AG04450 (cell line): ENCODE measurements around the gene GBA2. TPM values are rescaled to one million over a fixed set of nuclear protein-coding genes. Genes with fewer than 3 reads are reported as not detected.

Experiments used
- CTCF ChIA-PET: fragments of 300-600, 350-600 bp; formaldehyde crosslinking; extraction: SDS; loops from one replicate; lab custom pipeline; 2022; ENCODE audit warnings: antibody characterized with exemption, inconsistent platforms; lab: Charles Lee
- POLR2A ChIA-PET: fragments of 350-600 bp; formaldehyde crosslinking; extraction: SDS; loops from one replicate; lab custom pipeline; 2021; ENCODE audit warnings: antibody characterized with exemption, inconsistent platforms; lab: Yijun Ruan, JAX
- DNase-seq: peaks from one replicate; pipeline ENCODE4 v3.0.0-alpha.2; 2011; ENCODE audit warnings: low read depth, low spot score
- H3K27ac ChIP-seq: one replicate; pipeline ENCODE4 v1.5.1; 2012; ENCODE audit warnings: low read depth, low read length, control low read depth
- H3K27me3 ChIP-seq: one replicate; pipeline ENCODE4 v1.6.0; 2012; ENCODE audit warnings: low read length; ENCODE audit not compliant: control insufficient read depth, insufficient read depth
- H3K4me3 ChIP-seq: 2 replicates; pipeline ENCODE4 v1.5.1; 2011; ENCODE audit warnings: mild to moderate bottlenecking, low read depth, low read length, control low read depth
- H3K9me3 ChIP-seq: 2 replicates; pipeline ENCODE4 v1.5.1; 2012; ENCODE audit warnings: low read length; ENCODE audit not compliant: control insufficient read depth, insufficient read depth
- polyA plus RNA-seq: library from polyadenylated mRNA; depleted of rRNA; stranded (reverse); fragments of >200 nt; gene quantifications from 2 replicates; pipeline ENCODE4 v1.2.3, GENCODE V29; 2011
- TF ChIP-seq, protein P1 (sequence below): IDR thresholded peaks from 2 replicates; pipeline ENCODE4 v1.5.1; 2011; ENCODE audit warnings: low read depth, low read length, control low read depth, inconsistent platforms

Gene GBA2
- polyA plus RNA-seq, 1 experiment, result 34.7 TPM

GRCh38 chr9:35750256-35750531, 1.2 kb upstream of the GBA2 start:
- Histone ChIP-seq H3K9me3 (peaks cover 3% of the 10 kb centered on the region; the same call in 1 of the 2 replicates), H3K27me3 (no peaks in the 10 kb centered on the region), H3K4me3 (peak overlapping the region; percentile 90), H3K27ac (no peak overlapping the region)
- no peak for DNase-seq
- TF ChIP-seq, protein P1, sequence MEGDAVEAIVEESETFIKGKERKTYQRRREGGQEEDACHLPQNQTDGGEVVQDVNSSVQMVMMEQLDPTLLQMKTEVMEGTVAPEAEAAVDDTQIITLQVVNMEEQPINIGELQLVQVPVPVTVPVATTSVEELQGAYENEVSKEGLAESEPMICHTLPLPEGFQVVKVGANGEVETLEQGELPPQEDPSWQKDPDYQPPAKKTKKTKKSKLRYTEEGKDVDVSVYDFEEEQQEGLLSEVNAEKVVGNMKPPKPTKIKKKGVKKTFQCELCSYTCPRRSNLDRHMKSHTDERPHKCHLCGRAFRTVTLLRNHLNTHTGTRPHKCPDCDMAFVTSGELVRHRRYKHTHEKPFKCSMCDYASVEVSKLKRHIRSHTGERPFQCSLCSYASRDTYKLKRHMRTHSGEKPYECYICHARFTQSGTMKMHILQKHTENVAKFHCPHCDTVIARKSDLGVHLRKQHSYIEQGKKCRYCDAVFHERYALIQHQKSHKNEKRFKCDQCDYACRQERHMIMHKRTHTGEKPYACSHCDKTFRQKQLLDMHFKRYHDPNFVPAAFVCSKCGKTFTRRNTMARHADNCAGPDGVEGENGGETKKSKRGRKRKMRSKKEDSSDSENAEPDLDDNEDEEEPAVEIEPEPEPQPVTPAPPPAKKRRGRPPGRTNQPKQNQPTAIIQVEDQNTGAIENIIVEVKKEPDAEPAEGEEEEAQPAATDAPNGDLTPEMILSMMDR, result no peak
- ChIA-PET POLR2A (interaction anchor here (0.8 to 1.0 kb wide), 2 partner anchors 18 to 92 kb away, joined by 3 read pairs; partner anchors contain the start of genes CCDC107, CREB3, RMRP and TLN1), CTCF (interaction anchor here (0.7 to 5.4 kb wide), 3 partner anchors 9 to 40 kb away, joined by 3 to 46 read pairs (median 3); no protein-coding TSS in a partner anchor)

GRCh38 chr9:35749515-35750255, 657 bp upstream of the GBA2 start:
- Histone ChIP-seq H3K4me3 (peak overlapping the region; percentile 90), H3K27ac (peak overlapping the region; percentile 21), H3K27me3 (no peaks in the 10 kb centered on the region), H3K9me3 (peaks cover 3% of the 10 kb centered on the region; the same call in 1 of the 2 replicates)
- POLR2A ChIA-PET, result interaction anchor here (0.8 to 1.0 kb wide), 2 partner anchors 18 to 92 kb away, joined by 3 read pairs; partner anchors contain the start of genes CCDC107, CREB3, RMRP and TLN1
- no peak for DNase-seq
- CTCF ChIA-PET, result interaction anchor here (0.6 to 5.4 kb wide), 4 partner anchors 8 to 41 kb away, joined by 3 to 46 read pairs (median 4); no protein-coding TSS in a partner anchor
- TF ChIP-seq, protein P1, result no peak

DNA sequence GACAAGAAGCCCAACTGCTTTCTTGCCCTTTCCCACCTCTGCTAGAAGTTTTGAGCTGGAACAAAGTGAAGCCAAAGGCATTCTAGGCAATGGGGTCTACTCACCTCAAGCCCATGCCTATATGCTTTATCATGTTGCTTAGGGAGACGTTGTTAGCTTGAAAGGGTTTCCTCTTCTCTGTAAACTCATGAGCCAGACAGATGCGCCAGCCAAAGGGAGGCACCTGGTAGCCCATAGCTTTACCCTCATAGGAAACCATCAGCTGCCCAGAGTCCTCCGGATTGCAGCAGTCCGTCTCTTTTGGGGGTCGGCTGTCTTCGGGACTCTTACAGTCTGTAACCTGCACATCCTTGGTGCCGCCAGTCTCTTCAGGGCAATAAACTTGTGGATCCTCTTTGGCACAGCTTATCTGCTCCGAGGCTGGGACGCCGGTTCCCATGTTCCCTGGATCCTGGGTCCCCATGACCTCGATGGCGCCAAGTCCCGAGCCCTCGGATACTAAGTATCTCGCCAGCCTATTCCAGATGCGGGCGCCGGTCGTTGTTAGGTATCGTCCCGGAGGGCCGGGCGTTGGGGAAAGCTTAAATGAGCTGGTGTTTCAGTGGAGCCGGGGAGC, 678 bp downstream of the GBA2 start:
- peak overlapping the region; percentile 90 for H3K4me3 ChIP-seq
- H3K27ac ChIP-seq, result peak overlapping the region; percentile 31
- H3K9me3 ChIP-seq, result peaks cover 3% of the 10 kb centered on the region; the same call in 1 of the 2 replicates
- DNase-seq, result no peak
- TF ChIP-seq, protein P1, result no peak
- ChIA-PET POLR2A (interaction anchor here (0.5 to 1.7 kb wide), 9 partner anchors 9 to 134 kb away, joined by 3 to 14 read pairs (median 4); partner anchors contain the start of genes CCDC107, CREB3, RMRP and TLN1), CTCF (interaction anchor here (0.6 to 5.4 kb wide), 7 partner anchors 8 to 145 kb away, joined by 3 to 46 read pairs (median 5); partner anchors contain the start of gene ARHGEF39)
- H3K27me3 ChIP-seq, result no peaks in the 10 kb centered on the region

DNA sequence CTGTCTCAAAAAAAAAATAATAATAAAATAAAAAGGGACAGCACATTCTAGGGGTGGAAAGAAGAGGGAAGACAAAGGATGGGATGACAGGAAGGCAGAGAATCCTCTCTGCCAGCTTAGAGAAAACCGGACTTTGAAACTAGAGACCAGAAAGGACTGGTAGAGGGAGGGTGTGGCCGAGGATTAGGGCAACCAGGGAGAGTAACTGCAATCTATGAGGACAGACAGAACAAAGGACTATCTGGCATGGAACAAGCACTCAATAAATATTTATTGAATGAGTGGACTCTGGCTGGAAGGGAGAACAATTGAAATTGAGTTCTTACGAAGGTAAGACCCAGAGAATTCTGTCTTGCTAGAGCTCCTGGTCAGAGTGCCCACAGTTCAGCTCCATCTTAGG, 2.4 kb downstream of the GBA2 start:
- peak overlapping the region; percentile 90 for H3K4me3 ChIP-seq
- POLR2A ChIA-PET, result interaction anchor here (1.1 kb wide), 1 partner anchor 14 kb away, joined by 3 read pairs; the partner anchor contains the start of genes CREB3 and TLN1
- CTCF ChIA-PET, result interaction anchor here (1.3 to 5.4 kb wide), 3 partner anchors 11 to 79 kb away, joined by 5 to 46 read pairs (median 5); no protein-coding TSS in a partner anchor
- peaks cover 3% of the 10 kb centered on the region; the same call in 1 of the 2 replicates for H3K9me3 ChIP-seq
- no peaks in the 10 kb centered on the region for H3K27me3 ChIP-seq
- H3K27ac ChIP-seq, result no peak overlapping the region
- DNase-seq, result no peak
- TF ChIP-seq, protein P1, result no peak
